K562 (cell line): ENCODE results near the gene BOD1L2. TPM values are rescaled to one million over a fixed set of nuclear protein-coding genes. Genes with fewer than 3 reads are reported as not detected.

ENCODE experiments used
- ATAC-seq: fragments of 200-7000 bp; cut with Tn5 transposase; 3 replicates; pipeline ENCODE4 v1.9.1; 2020; ENCODE audit warnings: moderate library complexity
- BruUV-seq: library from RNA; stranded (reverse); fragments of 400-500 nt; replicated peaks from 2 replicates; lab custom pipeline; 2021; lab: Mats Ljungman, UMichigan
- CTCF ChIA-PET: fragments of 300-600 bp; formaldehyde crosslinking; extraction: SDS; loops from one replicate; lab custom pipeline; 2021; ENCODE audit warnings: low intra/inter-chr PET ratio; lab: Yijun Ruan, JAX
- POLR2A ChIA-PET: fragments of 300-600, 350-650 bp; sonication (Branson Sonifier 250); formaldehyde crosslinking; extraction: SDS; loops from one replicate; lab custom pipeline; 2021; ENCODE audit warnings: antibody characterized with exemption, inconsistent platforms; lab: Yijun Ruan, JAX
- DNase-seq, 4 experiments: peaks; one replicate each; pipeline versions ENCODE4 v3.0.0 to v3.0.0-alpha.2; 2011 to 2018; ENCODE audit warnings: low spot score in 3 of 4, mixed read lengths in 3 of 4; ENCODE audit errors: extremely low read depth in 1 of 4
- FAIRE-seq: peaks from 2 replicates; lab custom pipeline; 2011; peaks lifted over from hg19 to GRCh38; lab: Jason Lieb, UNC
- H2AFZ ChIP-seq: 2 replicates; pipeline ENCODE4 v1.6.0; 2011; ENCODE audit warnings: low read depth, low read length, control low read depth, inconsistent platforms
- H3K27ac ChIP-seq: fragments of 200-600 bp; 3 replicates; pipeline ENCODE4 v1.8.0; 2011; ENCODE audit warnings: low read depth, mild to moderate bottlenecking, control low read depth, inconsistent platforms, low read length, moderate library complexity, mixed read lengths; ENCODE audit errors: extremely low read depth
- H3K27me3 ChIP-seq, 2 experiments: fragments of 300-600 bp in 1 of 2; 2 replicates in 1 of 2; 3 replicates in 1 of 2; pipeline versions ENCODE4 v1.6.0 to v1.8.0; 2011; ENCODE audit warnings: inconsistent platforms in 2 of 2, low read length in 2 of 2, mild to moderate bottlenecking in 1 of 2, mixed read lengths in 1 of 2, moderate library complexity in 1 of 2; ENCODE audit not compliant: control insufficient read depth in 2 of 2, insufficient read depth in 2 of 2
- H3K36me3 ChIP-seq: fragments of 300-600 bp; 3 replicates; pipeline ENCODE4 v1.8.0; 2011; ENCODE audit warnings: mild to moderate bottlenecking, low read length, inconsistent platforms; ENCODE audit not compliant: control insufficient read depth, insufficient read depth
- H3K4me1 ChIP-seq, 2 experiments: fragments of 200-600 bp in 1 of 2; replicated peaks in 1 of 2; 2 replicates in 1 of 2; 3 replicates in 1 of 2; pipeline versions ENCODE4 v1.5.1 to v1.8.0; 2011; ENCODE audit warnings: inconsistent platforms in 2 of 2, low read length in 2 of 2, mild to moderate bottlenecking in 1 of 2, mixed read lengths in 1 of 2, moderate library complexity in 1 of 2; ENCODE audit not compliant: control insufficient read depth in 2 of 2, insufficient read depth in 2 of 2
- H3K4me2 ChIP-seq: 2 replicates; pipeline ENCODE4 v1.6.1; 2011; ENCODE audit warnings: low read length, control low read depth, inconsistent platforms, mixed read lengths; ENCODE audit not compliant: insufficient read depth
- H3K4me3 ChIP-seq: fragments of 200-600 bp; sonication (generic), shearing (Covaris generic); 2 replicates; pipeline ENCODE4 v1.5.1; 2016; ENCODE audit warnings: control low read depth, inconsistent platforms
- H3K79me2 ChIP-seq: fragments of 200-600 bp; 3 replicates; pipeline ENCODE4 v1.8.0; 2011; ENCODE audit warnings: low read length, inconsistent platforms; ENCODE audit not compliant: control insufficient read depth, insufficient read depth
- H3K9ac ChIP-seq, 2 experiments: 2 replicates each; pipeline versions ENCODE4 v1.6.0 to v1.6.1; 2011; ENCODE audit warnings: low read depth in 2 of 2, low read length in 2 of 2, control low read depth in 1 of 2, inconsistent platforms in 1 of 2, mild to moderate bottlenecking in 1 of 2, mixed read lengths in 1 of 2; ENCODE audit not compliant: insufficient read depth in 1 of 2
- H3K9me1 ChIP-seq: one replicate; pipeline ENCODE4 v1.6.0; 2011; ENCODE audit warnings: inconsistent platforms, mild to moderate bottlenecking, low read length, moderate library complexity; ENCODE audit not compliant: control insufficient read depth, insufficient read depth
- H3K9me3 ChIP-seq: replicated peaks from 2 replicates; pipeline ENCODE4 v1.5.1; 2011; ENCODE audit warnings: low read depth, low read length, inconsistent platforms; ENCODE audit not compliant: control insufficient read depth, insufficient read depth
- H4K20me1 ChIP-seq: replicated peaks from 2 replicates; pipeline ENCODE4 v1.6.1; 2011; ENCODE audit warnings: low read length, inconsistent platforms, mixed read lengths; ENCODE audit not compliant: control insufficient read depth, insufficient read depth
- CBX8 ChIP-seq: fragments of 200-600 bp; sonication (generic); IDR thresholded peaks from 2 replicates; pipeline ENCODE4 v1.6.1; 2012; ENCODE audit warnings: borderline replicate concordance, mixed run types, low read depth, mild to moderate bottlenecking, moderate library complexity, mixed read lengths, low read length, control low read depth, inconsistent platforms; ENCODE audit not compliant: poor library complexity, severe bottlenecking; ENCODE audit errors: extremely low read depth
- FOSL1 ChIP-seq: fragments of 200-800 bp; sonication (Bioruptor generic); conservative IDR thresholded peaks from 2 replicates; pipeline ENCODE4 v1.6.1; 2016; ENCODE audit warnings: missing genetic modification characterization, missing compliant biosample characterization
- HNRNPH1 ChIP-seq: fragments of 200-400 bp; formaldehyde crosslinking; optimal IDR thresholded peaks from 2 replicates; pipeline ENCODE3; 2017; ENCODE audit warnings: low read depth, mild to moderate bottlenecking, low read length, moderate library complexity
- MAFG ChIP-seq: fragments of 450-650 bp; conservative IDR thresholded peaks from 2 replicates; pipeline ENCODE4 v1.6.1; 2016; ENCODE audit warnings: missing genetic modification characterization, missing compliant biosample characterization
- MEF2A ChIP-seq: IDR thresholded peaks from 2 replicates; pipeline ENCODE4 v1.6.1; 2011; ENCODE audit warnings: low read depth, mild to moderate bottlenecking, low read length, moderate library complexity; ENCODE audit not compliant: control insufficient read depth
- OTX1 ChIP-seq: fragments of 450-650 bp; formaldehyde crosslinking; IDR thresholded peaks from 2 replicates; pipeline ENCODE4 v1.4.0; 2022; ENCODE audit warnings: mild to moderate bottlenecking
- POLR2G ChIP-seq: fragments of 200-400 bp; formaldehyde crosslinking; IDR thresholded peaks from 2 replicates; pipeline ENCODE4 v1.6.1; 2017; ENCODE audit warnings: low read depth, mild to moderate bottlenecking, antibody characterized with exemption, low read length, moderate library complexity
- POLR3A ChIP-seq: IDR thresholded peaks from 2 replicates; pipeline ENCODE4 v1.6.1; 2011; ENCODE audit warnings: borderline replicate concordance, mild to moderate bottlenecking, moderate library complexity; ENCODE audit not compliant: insufficient read length, insufficient read depth; ENCODE audit errors: extremely low read depth
- PRPF4 ChIP-seq: fragments of 200-400 bp; formaldehyde crosslinking; IDR thresholded peaks from one replicate; pipeline ENCODE4 v1.6.1; 2017; ENCODE audit warnings: low read length, low read depth, mild to moderate bottlenecking; ENCODE audit not compliant: insufficient read depth, poor library complexity, severe bottlenecking
- ZNF165 ChIP-seq: fragments of 250-450 bp; sonication (Bioruptor Pico); IDR thresholded peaks from 2 replicates; pipeline ENCODE4 v1.4.0; 2020; ENCODE audit warnings: borderline replicate concordance
- ZNF316 ChIP-seq: fragments of 450-650 bp; IDR thresholded peaks from 2 replicates; pipeline ENCODE4 v1.6.1; 2016
- ZNF408 ChIP-seq: fragments of 250-450 bp; sonication (Bioruptor Pico); IDR thresholded peaks from 2 replicates; pipeline ENCODE4 v1.4.0; 2020; ENCODE audit warnings: low read depth, mild to moderate bottlenecking, moderate library complexity
- ZNF445 ChIP-seq: fragments of 250-450 bp; sonication (Bioruptor Pico); IDR thresholded peaks from 2 replicates; pipeline ENCODE4 v1.4.0; 2020; ENCODE audit warnings: low read depth, mild to moderate bottlenecking, moderate library complexity
- ZNF77 ChIP-seq: fragments of 250-450 bp; sonication (Bioruptor Pico); IDR thresholded peaks from 2 replicates; pipeline ENCODE4 v1.5.0; 2020
- WGBS: fragments of 100-300 bp; shearing (Covaris generic); methylation state at CpG from one replicate; pipeline ENCODE4 v1.1.6; 2016; ENCODE audit warnings: low coverage, mixed read lengths; ENCODE audit not compliant: insufficient coverage; ENCODE audit errors: missing lambda C conversion rate; 5-methylcytosine and 5-hydroxymethylcytosine counted together
- in situ Hi-C: fragments of 300-500 bp; cut with MboI; formaldehyde crosslinking; loops from 4 replicates; pipeline ENCODE4 v1.15.0; 2018; ENCODE audit warnings: inconsistent platforms, mixed read lengths
- intact Hi-C: fragments of 100-400 bp; cut with micrococcal nuclease; formaldehyde crosslinking; loops from 2 replicates; pipeline ENCODE4 v1.14.2; 2022
- polyA plus RNA-seq, 8 experiments: library from polyadenylated mRNA; depleted of rRNA in 4 of 8; stranded (reverse) in 5 of 8; unstranded in 3 of 8; fragments of >200 nt; fragmentation: Nextera tagmentation in 2 of 8; fragmentation: Illumina TruSeq in 1 of 8; extraction: Ambion mirVana in 2 of 8; extraction: Trizol in 1 of 8; gene quantifications; 2 replicates each; pipeline versions ENCODE4 v1.2.1 to v1.2.3, GENCODE V29; 2011 to 2014; ENCODE audit warnings: inconsistent platforms in 1 of 8, missing spikeins in 1 of 8
- total RNA-seq, 7 experiments: library from RNA; depleted of rRNA in 6 of 7; stranded (reverse); fragments of >200 nt in 6 of 7; fragmentation: Illumina TruSeq in 2 of 7; extraction: Trizol in 2 of 7; gene quantifications; 2 replicates each; pipeline versions ENCODE4 v1.2.1 to v1.2.3, GENCODE V29; 2011 to 2021; ENCODE audit warnings: low replicate concordance in 1 of 7
- TF ChIP-seq, protein P1 (sequence below), 2 experiments: IDR thresholded peaks in 1 of 2; conservative IDR thresholded peaks in 1 of 2; 2 replicates each; pipeline ENCODE4 v1.6.1; 2016; ENCODE audit warnings: low read depth in 2 of 2, mild to moderate bottlenecking in 1 of 2, missing compliant biosample characterization in 1 of 2, missing genetic modification characterization in 1 of 2, moderate library complexity in 1 of 2
- TF ChIP-seq, protein P2 (sequence below), 2 experiments: fragments of 450-650 bp in 1 of 2; sonication (generic) in 1 of 2; formaldehyde crosslinking in 1 of 2; IDR thresholded peaks in 1 of 2; conservative IDR thresholded peaks in 1 of 2; 2 replicates each; pipeline versions ENCODE4 v1.6.1 to v1.8.1; 2016 to 2023; ENCODE audit warnings: mild to moderate bottlenecking in 2 of 2, moderate library complexity in 2 of 2, inconsistent platforms in 1 of 2, missing genetic modification reagents in 1 of 2

BOD1L2 gene
- total and polyA plus RNA-seq, 9 of the 15 experiments (the other 6 are each of a cell fraction or from before 2014, with no cell fraction given), result 0.03 TPM; not detected in 8

DNA sequence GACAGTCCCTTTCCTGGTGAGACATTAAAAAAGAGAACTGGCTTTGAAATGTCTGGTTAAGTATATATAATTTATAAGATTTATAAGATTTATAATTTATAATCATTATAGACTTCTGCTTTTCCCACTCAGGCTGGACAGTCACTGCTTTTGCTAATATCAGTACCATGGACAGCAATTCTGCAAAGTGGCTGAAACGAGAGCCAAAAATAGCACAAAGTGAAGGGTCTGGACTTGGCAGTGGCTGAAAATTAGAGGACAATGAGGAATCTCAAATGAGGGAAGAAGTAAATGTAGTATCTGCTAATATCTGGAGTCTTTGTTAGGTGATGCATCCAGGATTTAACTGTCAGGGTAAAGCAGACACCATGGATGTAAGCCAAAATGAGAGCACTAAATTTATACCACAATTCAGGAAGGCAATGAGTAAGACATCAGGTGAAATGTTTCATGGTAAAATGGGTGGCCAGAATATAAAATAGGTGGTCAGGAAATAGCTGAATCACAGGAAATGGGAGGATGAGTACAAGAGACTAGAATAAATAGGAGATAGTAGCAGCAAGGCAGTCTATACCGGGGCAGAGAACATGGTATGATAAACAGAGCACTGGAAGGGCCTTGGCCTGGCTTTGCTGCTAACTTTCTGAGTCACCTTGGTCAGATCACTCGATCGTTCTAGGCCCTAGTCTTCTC is 39.6 kb upstream of the BOD1L2 start (continued):
- TF ChIP-seq ZNF165 (CRISPR knock-in tag), result no peak
- TF ChIP-seq PRPF4, result no peak

DNA sequence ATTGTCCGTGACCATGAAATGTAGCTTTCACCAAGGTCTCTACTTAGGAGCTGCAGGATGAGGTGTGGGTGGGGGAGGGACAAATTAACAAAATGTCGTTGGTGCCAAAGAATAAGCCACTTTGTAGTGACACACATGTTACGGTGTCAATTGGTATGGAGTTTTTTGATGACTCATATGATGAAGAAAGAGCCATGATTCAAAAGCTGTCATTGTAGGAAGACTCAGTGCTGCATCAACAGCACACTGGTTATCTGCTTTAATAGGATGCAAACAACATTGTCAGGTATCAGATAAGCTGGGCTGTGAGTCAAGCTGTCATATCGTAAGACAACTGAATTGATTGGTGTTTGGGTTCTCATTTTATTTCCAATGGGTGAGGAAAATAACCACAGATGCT is 36.6 kb upstream of the BOD1L2 start:
- ChIA-PET CTCF (no interaction called here), POLR2A (interaction anchor here (0.6 kb wide), 1 partner anchor 660 kb away, joined by 3 read pairs; no protein-coding TSS in a partner anchor)
- TF ChIP-seq HNRNPH1, result no peak
- TF ChIP-seq ZNF316, result peak; percentile 41; the same call in 1 of the 2 replicates
- TF ChIP-seq CBX8, result no peak
- no peak for TF ChIP-seq ZNF408
- no peak for TF ChIP-seq POLR2G
- TF ChIP-seq POLR3A, result no peak
- TF ChIP-seq, protein P1, sequence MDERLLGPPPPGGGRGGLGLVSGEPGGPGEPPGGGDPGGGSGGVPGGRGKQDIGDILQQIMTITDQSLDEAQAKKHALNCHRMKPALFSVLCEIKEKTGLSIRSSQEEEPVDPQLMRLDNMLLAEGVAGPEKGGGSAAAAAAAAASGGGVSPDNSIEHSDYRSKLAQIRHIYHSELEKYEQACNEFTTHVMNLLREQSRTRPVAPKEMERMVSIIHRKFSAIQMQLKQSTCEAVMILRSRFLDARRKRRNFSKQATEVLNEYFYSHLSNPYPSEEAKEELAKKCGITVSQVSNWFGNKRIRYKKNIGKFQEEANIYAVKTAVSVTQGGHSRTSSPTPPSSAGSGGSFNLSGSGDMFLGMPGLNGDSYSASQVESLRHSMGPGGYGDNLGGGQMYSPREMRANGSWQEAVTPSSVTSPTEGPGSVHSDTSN (CRISPR knock-in tag; IDR thresholded peaks at IDR 0.05; ENCODE audit: low read depth), result no peak
- TF ChIP-seq, protein P1 (tag; conservative IDR thresholded peaks at IDR 0.05; ENCODE audit: low read depth), result peak; percentile 57
- no peak for TF ChIP-seq ZNF77
- no peak for TF ChIP-seq ZNF445
- peak; percentile 67 for TF ChIP-seq MAFG (tag)
- TF ChIP-seq MEF2A, result no peak
- TF ChIP-seq FOSL1, result peak; percentile 93
- TF ChIP-seq OTX1 (CRISPR knock-in tag), result no peak
- TF ChIP-seq, protein P2, sequence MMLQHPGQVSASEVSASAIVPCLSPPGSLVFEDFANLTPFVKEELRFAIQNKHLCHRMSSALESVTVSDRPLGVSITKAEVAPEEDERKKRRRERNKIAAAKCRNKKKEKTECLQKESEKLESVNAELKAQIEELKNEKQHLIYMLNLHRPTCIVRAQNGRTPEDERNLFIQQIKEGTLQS (IDR thresholded peaks at IDR 0.05), result peak; percentile 66
- TF ChIP-seq, protein P2 (CRISPR knock-in tag; conservative IDR thresholded peaks at IDR 0.05), result no peak

More for the DNA sequence above, 36.6 kb upstream of the BOD1L2 start:
- in situ Hi-C loops, result no loop called here
- Histone ChIP-seq H3K27ac (no peak overlapping the region), H4K20me1 (no peaks in the 10 kb centered on the region; the same call in 1 of the 2 replicates), H3K27me3 (no peaks in the 10 kb centered on the region), H3K4me3 (no peak overlapping the region), H3K9me3 (no peaks in the 10 kb centered on the region), H3K36me3 (no peaks in the 10 kb centered on the region), H3K9me1 (no peaks in the 10 kb centered on the region), H3K9ac (no peak overlapping the region), H3K4me2 (no peak overlapping the region), H3K4me1 (no peaks in the 10 kb centered on the region), H3K79me2 (no peaks in the 10 kb centered on the region), H2AFZ (no peak overlapping the region)
- WGBS, result 2% methylated on average over 4 of the region's 4 CpGs
- no TSS peak for BruUV-seq
- DNase-seq (no peak), ATAC-seq (no peak), FAIRE-seq (no peak)
- intact Hi-C loops, result no loop called here
